GM23338 (cell line): Measurements from ENCODE around the gene BMPER. TPM values are rescaled to one million over a fixed set of nuclear protein-coding genes. Genes with fewer than 3 reads are reported as not detected.

Source experiments
- ATAC-seq: fragments of 200-7000 bp; cut with Tn5 transposase; 3 replicates; pipeline ENCODE4 v1.9.1; 2020
- DNase-seq: peaks from one replicate; pipeline ENCODE4 v3.0.0-alpha.2; 2015; ENCODE audit warnings: low spot score
- H2AFZ ChIP-seq: fragments of 200-600 bp; sonication (generic); 2 replicates; pipeline ENCODE4 v1.8.0; 2016; ENCODE audit warnings: antibody characterized with exemption, mild to moderate bottlenecking, moderate library complexity
- H3F3A ChIP-seq: fragments of 200-600 bp; sonication (generic); replicated peaks from 2 replicates; pipeline ENCODE4 v1.8.0; 2017; ENCODE audit warnings: antibody characterized with exemption, mixed run types, low read depth
- H3K27ac ChIP-seq: fragments of 200-600 bp; sonication (generic); 2 replicates; pipeline ENCODE4 v1.6.1; 2016; ENCODE audit warnings: low read depth
- H3K27me3 ChIP-seq: fragments of 200-600 bp; sonication (generic); 2 replicates; pipeline ENCODE4 v1.8.0; 2016; ENCODE audit warnings: mild to moderate bottlenecking, mixed run types, moderate library complexity; ENCODE audit not compliant: insufficient read depth
- H3K36me3 ChIP-seq: fragments of 200-600 bp; sonication (generic); 2 replicates; pipeline ENCODE4 v1.8.0; 2016; ENCODE audit warnings: mild to moderate bottlenecking; ENCODE audit not compliant: insufficient read depth
- H3K4me1 ChIP-seq: fragments of 200-600 bp; sonication (generic); 2 replicates; pipeline ENCODE4 v1.8.0; 2016; ENCODE audit warnings: mild to moderate bottlenecking, moderate library complexity; ENCODE audit not compliant: insufficient read depth
- H3K4me2 ChIP-seq: fragments of 200-600 bp; sonication (generic); 2 replicates; pipeline ENCODE4 v1.7.1; 2017; ENCODE audit warnings: mixed run types
- H3K4me3 ChIP-seq: fragments of 200-600 bp; sonication (generic); 2 replicates; pipeline ENCODE4 v1.6.1; 2016; ENCODE audit warnings: mixed run types
- H3K79me2 ChIP-seq: fragments of 200-600 bp; sonication (generic); replicated peaks from 2 replicates; pipeline ENCODE4 v1.8.0; 2017; ENCODE audit warnings: mild to moderate bottlenecking; ENCODE audit not compliant: insufficient read depth
- H3K9me2 ChIP-seq: fragments of 200-600 bp; sonication (generic); 2 replicates; pipeline ENCODE4 v1.8.0; 2017; ENCODE audit not compliant: insufficient read depth
- H4K20me1 ChIP-seq: fragments of 200-600 bp; sonication (generic); replicated peaks from 2 replicates; pipeline ENCODE4 v1.8.0; 2017; ENCODE audit warnings: mild to moderate bottlenecking; ENCODE audit not compliant: insufficient read depth
- H3K27ac Mint-ChIP-seq: 2 replicates; pipeline ENCODE4 v1.8.0; 2020; ENCODE audit warnings: inconsistent platforms, mild to moderate bottlenecking, moderate library complexity, mixed read lengths
- H3K27me3 Mint-ChIP-seq: 3 replicates; pipeline ENCODE4 v1.8.0; 2022; ENCODE audit warnings: low read depth, mild to moderate bottlenecking, moderate library complexity, mixed read lengths, inconsistent platforms; ENCODE audit not compliant: insufficient read depth, poor library complexity
- H3K36me3 Mint-ChIP-seq: 3 replicates; pipeline ENCODE4 v1.8.0; 2021; ENCODE audit warnings: low read depth, mild to moderate bottlenecking, inconsistent platforms, moderate library complexity, mixed read lengths
- H3K4me1 Mint-ChIP-seq: 3 replicates; pipeline ENCODE4 v1.8.0; 2020; ENCODE audit warnings: mild to moderate bottlenecking, inconsistent platforms, mixed read lengths
- H3K4me3 Mint-ChIP-seq: 3 replicates; pipeline ENCODE4 v1.8.0; 2021; ENCODE audit warnings: moderate library complexity, mild to moderate bottlenecking, inconsistent platforms, mixed read lengths
- H3K9me3 Mint-ChIP-seq: 3 replicates; pipeline ENCODE4 v1.8.0; 2020; ENCODE audit warnings: moderate library complexity, mild to moderate bottlenecking, inconsistent platforms, mixed read lengths
- CREB1 ChIP-seq: fragments of 250-450 bp; sonication (Bioruptor Pico); IDR thresholded peaks from 2 replicates; pipeline ENCODE4 v1.5.0; 2020; ENCODE audit warnings: low read depth, mild to moderate bottlenecking, moderate library complexity
- JUNB ChIP-seq: IDR thresholded peaks from one replicate; pipeline ENCODE4 v1.6.1; 2016; ENCODE audit warnings: antibody characterized with exemption; ENCODE audit not compliant: unreplicated experiment
- NANOG ChIP-seq: IDR thresholded peaks from 2 replicates; pipeline ENCODE4 v1.6.1; 2016; ENCODE audit warnings: antibody characterized with exemption, borderline replicate concordance
- POLR2AphosphoS5 ChIP-seq: IDR thresholded peaks from 2 replicates; pipeline ENCODE4 v1.6.1; 2016; ENCODE audit warnings: antibody characterized with exemption, low read depth
- STAT1 ChIP-seq: IDR thresholded peaks from one replicate; pipeline ENCODE4 v1.6.1; 2016; ENCODE audit warnings: antibody characterized with exemption; ENCODE audit not compliant: unreplicated experiment
- ZNF114 ChIP-seq: fragments of 250-450 bp; sonication (Bioruptor Pico); IDR thresholded peaks from 2 replicates; pipeline ENCODE4 v1.5.0; 2020; ENCODE audit warnings: mild to moderate bottlenecking, moderate library complexity
- ZNF331 ChIP-seq: fragments of 250-450 bp; sonication (Bioruptor Pico); IDR thresholded peaks from 2 replicates; pipeline ENCODE4 v1.5.0; 2020; ENCODE audit warnings: low read depth, mild to moderate bottlenecking, moderate library complexity
- polyA plus RNA-seq: library from polyadenylated mRNA; unstranded; fragments of >200 nt; fragmentation: Nextera tagmentation; extraction: Ambion mirVana; gene quantifications from 2 replicates; pipeline ENCODE4 v1.2.1, GENCODE V29; 2016
- total RNA-seq: library from RNA; depleted of rRNA; stranded (reverse); fragments of >200 nt; shearing (Covaris generic); gene quantifications from 2 replicates; pipeline ENCODE4 v1.2.3, GENCODE V29; 2014
- TF ChIP-seq, protein P1 (sequence below): fragments of 250-450 bp; sonication (Bioruptor Pico); IDR thresholded peaks from 2 replicates; pipeline ENCODE4 v1.5.0; 2020; ENCODE audit warnings: mild to moderate bottlenecking, moderate library complexity
- TF ChIP-seq, protein P2 (sequence below): IDR thresholded peaks from 2 replicates; pipeline ENCODE4 v1.6.1; 2016; ENCODE audit warnings: antibody characterized with exemption
- TF ChIP-seq, protein P3 (sequence below), 2 experiments: fragments of 200-600 bp in 1 of 2; sonication (generic) in 1 of 2; conservative IDR thresholded peaks; 2 replicates each; pipeline versions ENCODE4 v1.5.1 to v1.6.1; 2016 to 2017; ENCODE audit warnings: antibody characterized with exemption in 2 of 2, low read depth in 2 of 2, mild to moderate bottlenecking in 2 of 2, moderate library complexity in 1 of 2

BMPER gene
- total and polyA plus RNA-seq, 2 experiments from 2014 or later: 0.53 to 1.4 TPM

DNA sequence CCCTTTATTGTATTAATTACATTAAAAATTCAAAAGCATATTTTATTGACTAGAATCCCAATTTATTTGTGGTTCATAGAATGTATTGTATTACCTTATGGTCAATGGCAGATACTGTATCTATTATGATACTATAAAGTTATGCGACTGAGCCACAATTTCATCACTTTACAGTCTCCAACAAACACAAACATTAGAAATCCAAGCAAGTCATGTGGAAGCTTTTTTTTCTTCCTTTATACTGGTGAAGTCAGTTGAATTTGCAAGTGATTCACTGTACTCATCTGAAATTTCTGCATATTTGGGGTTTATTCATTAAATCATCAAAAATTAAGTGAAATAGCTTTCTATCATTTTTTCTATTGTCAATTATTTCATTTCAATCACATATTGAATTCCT lies 54.3 kb downstream of the BMPER start (continued):
- TF ChIP-seq, protein P1, sequence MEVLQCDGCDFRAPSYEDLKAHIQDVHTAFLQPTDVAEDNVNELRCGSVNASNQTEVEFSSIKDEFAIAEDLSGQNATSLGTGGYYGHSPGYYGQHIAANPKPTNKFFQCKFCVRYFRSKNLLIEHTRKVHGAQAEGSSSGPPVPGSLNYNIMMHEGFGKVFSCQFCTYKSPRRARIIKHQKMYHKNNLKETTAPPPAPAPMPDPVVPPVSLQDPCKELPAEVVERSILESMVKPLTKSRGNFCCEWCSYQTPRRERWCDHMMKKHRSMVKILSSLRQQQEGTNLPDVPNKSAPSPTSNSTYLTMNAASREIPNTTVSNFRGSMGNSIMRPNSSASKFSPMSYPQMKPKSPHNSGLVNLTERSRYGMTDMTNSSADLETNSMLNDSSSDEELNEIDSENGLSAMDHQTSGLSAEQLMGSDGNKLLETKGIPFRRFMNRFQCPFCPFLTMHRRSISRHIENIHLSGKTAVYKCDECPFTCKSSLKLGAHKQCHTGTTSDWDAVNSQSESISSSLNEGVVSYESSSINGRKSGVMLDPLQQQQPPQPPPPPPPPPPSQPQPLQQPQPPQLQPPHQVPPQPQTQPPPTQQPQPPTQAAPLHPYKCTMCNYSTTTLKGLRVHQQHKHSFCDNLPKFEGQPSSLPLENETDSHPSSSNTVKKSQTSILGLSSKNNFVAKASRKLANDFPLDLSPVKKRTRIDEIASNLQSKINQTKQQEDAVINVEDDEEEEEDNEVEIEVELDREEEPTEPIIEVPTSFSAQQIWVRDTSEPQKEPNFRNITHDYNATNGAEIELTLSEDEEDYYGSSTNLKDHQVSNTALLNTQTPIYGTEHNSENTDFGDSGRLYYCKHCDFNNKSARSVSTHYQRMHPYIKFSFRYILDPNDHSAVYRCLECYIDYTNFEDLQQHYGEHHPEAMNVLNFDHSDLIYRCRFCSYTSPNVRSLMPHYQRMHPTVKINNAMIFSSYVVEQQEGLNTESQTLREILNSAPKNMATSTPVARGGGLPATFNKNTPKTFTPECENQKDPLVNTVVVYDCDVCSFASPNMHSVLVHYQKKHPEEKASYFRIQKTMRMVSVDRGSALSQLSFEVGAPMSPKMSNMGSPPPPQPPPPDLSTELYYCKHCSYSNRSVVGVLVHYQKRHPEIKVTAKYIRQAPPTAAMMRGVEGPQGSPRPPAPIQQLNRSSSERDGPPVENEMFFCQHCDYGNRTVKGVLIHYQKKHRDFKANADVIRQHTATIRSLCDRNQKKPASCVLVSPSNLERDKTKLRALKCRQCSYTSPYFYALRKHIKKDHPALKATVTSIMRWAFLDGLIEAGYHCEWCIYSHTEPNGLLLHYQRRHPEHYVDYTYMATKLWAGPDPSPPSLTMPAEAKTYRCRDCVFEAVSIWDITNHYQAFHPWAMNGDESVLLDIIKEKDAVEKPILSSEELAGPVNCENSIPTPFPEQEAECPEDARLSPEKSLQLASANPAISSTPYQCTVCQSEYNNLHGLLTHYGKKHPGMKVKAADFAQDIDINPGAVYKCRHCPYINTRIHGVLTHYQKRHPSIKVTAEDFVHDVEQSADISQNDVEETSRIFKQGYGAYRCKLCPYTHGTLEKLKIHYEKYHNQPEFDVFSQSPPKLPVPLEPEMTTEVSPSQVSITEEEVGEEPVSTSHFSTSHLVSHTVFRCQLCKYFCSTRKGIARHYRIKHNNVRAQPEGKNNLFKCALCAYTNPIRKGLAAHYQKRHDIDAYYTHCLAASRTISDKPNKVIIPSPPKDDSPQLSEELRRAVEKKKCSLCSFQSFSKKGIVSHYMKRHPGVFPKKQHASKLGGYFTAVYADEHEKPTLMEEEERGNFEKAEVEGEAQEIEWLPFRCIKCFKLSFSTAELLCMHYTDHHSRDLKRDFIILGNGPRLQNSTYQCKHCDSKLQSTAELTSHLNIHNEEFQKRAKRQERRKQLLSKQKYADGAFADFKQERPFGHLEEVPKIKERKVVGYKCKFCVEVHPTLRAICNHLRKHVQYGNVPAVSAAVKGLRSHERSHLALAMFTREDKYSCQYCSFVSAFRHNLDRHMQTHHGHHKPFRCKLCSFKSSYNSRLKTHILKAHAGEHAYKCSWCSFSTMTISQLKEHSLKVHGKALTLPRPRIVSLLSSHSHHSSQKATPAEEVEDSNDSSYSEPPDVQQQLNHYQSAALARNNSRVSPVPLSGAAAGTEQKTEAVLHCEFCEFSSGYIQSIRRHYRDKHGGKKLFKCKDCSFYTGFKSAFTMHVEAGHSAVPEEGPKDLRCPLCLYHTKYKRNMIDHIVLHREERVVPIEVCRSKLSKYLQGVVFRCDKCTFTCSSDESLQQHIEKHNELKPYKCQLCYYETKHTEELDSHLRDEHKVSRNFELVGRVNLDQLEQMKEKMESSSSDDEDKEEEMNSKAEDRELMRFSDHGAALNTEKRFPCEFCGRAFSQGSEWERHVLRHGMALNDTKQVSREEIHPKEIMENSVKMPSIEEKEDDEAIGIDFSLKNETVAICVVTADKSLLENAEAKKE (CRISPR knock-in tag): no peak
- TF ChIP-seq CREB1 (CRISPR knock-in tag) (no peak), NANOG (no peak), JUNB (no peak), POLR2AphosphoS5 (no peak)
- TF ChIP-seq, protein P2, sequence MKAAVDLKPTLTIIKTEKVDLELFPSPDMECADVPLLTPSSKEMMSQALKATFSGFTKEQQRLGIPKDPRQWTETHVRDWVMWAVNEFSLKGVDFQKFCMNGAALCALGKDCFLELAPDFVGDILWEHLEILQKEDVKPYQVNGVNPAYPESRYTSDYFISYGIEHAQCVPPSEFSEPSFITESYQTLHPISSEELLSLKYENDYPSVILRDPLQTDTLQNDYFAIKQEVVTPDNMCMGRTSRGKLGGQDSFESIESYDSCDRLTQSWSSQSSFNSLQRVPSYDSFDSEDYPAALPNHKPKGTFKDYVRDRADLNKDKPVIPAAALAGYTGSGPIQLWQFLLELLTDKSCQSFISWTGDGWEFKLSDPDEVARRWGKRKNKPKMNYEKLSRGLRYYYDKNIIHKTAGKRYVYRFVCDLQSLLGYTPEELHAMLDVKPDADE: no peak

DNA sequence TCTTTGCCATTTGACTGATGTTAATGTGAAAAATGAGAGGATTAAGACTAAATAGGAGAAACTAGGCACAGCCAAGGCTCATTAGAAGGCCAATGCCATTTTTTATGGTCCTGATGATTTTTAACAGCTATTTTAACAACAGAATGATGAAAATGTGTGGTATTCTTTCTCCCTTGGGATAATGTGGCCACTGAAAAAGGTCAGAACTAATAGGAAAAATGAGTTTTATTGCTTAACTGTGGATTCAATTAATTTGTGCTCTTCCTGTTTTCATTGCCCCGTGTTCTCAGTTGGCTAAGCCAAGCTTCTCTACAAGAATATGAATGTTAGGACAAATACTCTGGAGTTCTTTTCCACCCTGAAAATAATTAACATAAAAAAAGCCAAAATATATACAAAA lies 56.6 kb downstream of the BMPER start:
- Histone ChIP-seq H3K27me3 (no peaks in the 10 kb centered on the region), H3K4me1 (no peaks in the 10 kb centered on the region), H3F3A (no peaks in the 10 kb centered on the region), H3K4me2 (no peak overlapping the region), H3K4me3 (no peak overlapping the region), H3K36me3 (no peaks in the 10 kb centered on the region), H2AFZ (no peak overlapping the region), H4K20me1 (no peaks in the 10 kb centered on the region), H3K9me2 (peaks cover 17% of the 10 kb centered on the region), H3K79me2 (no peaks in the 10 kb centered on the region), H3K27ac (no peak overlapping the region)
- H3K4me1 Mint-ChIP-seq: no peaks in the 10 kb centered on the region
- H3K36me3 Mint-ChIP-seq: no peaks in the 10 kb centered on the region
- no peak overlapping the region for H3K4me3 Mint-ChIP-seq
- no peak overlapping the region for H3K27ac Mint-ChIP-seq
- H3K27me3 Mint-ChIP-seq: no peaks in the 10 kb centered on the region
- DNase-seq (no peak), ATAC-seq (no peak)
- H3K9me3 Mint-ChIP-seq: no peaks in the 10 kb centered on the region
- TF ChIP-seq ZNF114 (CRISPR knock-in tag): no peak
- no peak for TF ChIP-seq NANOG
- TF ChIP-seq ZNF331 (CRISPR knock-in tag): no peak
- no peak for TF ChIP-seq STAT1
- TF ChIP-seq, protein P3, sequence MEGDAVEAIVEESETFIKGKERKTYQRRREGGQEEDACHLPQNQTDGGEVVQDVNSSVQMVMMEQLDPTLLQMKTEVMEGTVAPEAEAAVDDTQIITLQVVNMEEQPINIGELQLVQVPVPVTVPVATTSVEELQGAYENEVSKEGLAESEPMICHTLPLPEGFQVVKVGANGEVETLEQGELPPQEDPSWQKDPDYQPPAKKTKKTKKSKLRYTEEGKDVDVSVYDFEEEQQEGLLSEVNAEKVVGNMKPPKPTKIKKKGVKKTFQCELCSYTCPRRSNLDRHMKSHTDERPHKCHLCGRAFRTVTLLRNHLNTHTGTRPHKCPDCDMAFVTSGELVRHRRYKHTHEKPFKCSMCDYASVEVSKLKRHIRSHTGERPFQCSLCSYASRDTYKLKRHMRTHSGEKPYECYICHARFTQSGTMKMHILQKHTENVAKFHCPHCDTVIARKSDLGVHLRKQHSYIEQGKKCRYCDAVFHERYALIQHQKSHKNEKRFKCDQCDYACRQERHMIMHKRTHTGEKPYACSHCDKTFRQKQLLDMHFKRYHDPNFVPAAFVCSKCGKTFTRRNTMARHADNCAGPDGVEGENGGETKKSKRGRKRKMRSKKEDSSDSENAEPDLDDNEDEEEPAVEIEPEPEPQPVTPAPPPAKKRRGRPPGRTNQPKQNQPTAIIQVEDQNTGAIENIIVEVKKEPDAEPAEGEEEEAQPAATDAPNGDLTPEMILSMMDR (conservative IDR thresholded peaks at IDR 0.05; ENCODE audit: low read depth in 2 of 2): no peak
